ENCODE measurements around the gene PRKCE. TPM values are rescaled to one million over a fixed set of nuclear protein-coding genes. Genes with fewer than 3 reads are reported as not detected.

Gene PRKCE
- total RNA-seq, 1 experiment from 2014 or later = 21.7 TPM

GRCh38 chr2:45988879-45989278 lies 337.4 kb downstream of the PRKCE start:
- Histone ChIP-seq H3K9me2 (ENCODE audit: insufficient read depth) (no peaks in the 10 kb centered on the region), H3K36me3 (ENCODE audit: low read depth) (no peaks in the 10 kb centered on the region), H3K4me2 (no peak overlapping the region), H3F3A (ENCODE audit: insufficient read depth, low read depth) (peaks cover 25% of the 10 kb centered on the region), H3K79me2 (ENCODE audit: low read depth) (no peaks in the 10 kb centered on the region), H4K20me1 (ENCODE audit: insufficient read depth) (no peaks in the 10 kb centered on the region), H3K4me1 (replicated peaks; ENCODE audit: insufficient read depth) (peaks cover 34% of the 10 kb centered on the region), H3K27me3 (ENCODE audit: insufficient read depth, low read depth) (no peaks in the 10 kb centered on the region), H3K9me3 (ENCODE audit: insufficient read depth, low read depth) (no peaks in the 10 kb centered on the region), H3K4me3 (no peak overlapping the region), H3K27ac (no peak overlapping the region), H2AFZ (no peak overlapping the region)
- ChIA-PET CTCF (no interaction called here), POLR2A (ENCODE audit: unreplicated experiment) (no interaction called here)
- TF ChIP-seq CTCF (conservative IDR thresholded peaks at IDR 0.05) = no peak
- BruUV-seq (replicated peaks) = no TSS peak
- intact Hi-C loops (cut with micrococcal nuclease; ENCODE audit: unreplicated experiment) = no loop called here
- no peak for DNase-seq

GRCh38 chr2:45990131-45990530 lies 338.7 kb downstream of the PRKCE start:
- no peaks in the 10 kb centered on the region for H3K36me3 ChIP-seq (ENCODE audit: low read depth)
- TF ChIP-seq CTCF (conservative IDR thresholded peaks at IDR 0.05) = no peak
- no peak for TF ChIP-seq EZH2 (IDR thresholded peaks at IDR 0.05; ENCODE audit: low read depth)
- H4K20me1 ChIP-seq (ENCODE audit: insufficient read depth) = no peaks in the 10 kb centered on the region
- H2AFZ ChIP-seq = no peak overlapping the region
- BruUV-seq (replicated peaks) = no TSS peak
- H3K9me2 ChIP-seq (ENCODE audit: insufficient read depth) = no peaks in the 10 kb centered on the region
- peaks cover 25% of the 10 kb centered on the region for H3F3A ChIP-seq (ENCODE audit: insufficient read depth, low read depth)
- CTCF ChIA-PET = no interaction called here
- no peak overlapping the region for H3K4me2 ChIP-seq
- no peaks in the 10 kb centered on the region for H3K9me3 ChIP-seq (ENCODE audit: insufficient read depth, low read depth)
- intact Hi-C loops (cut with micrococcal nuclease; ENCODE audit: unreplicated experiment) = loop anchor here (5.0 kb wide), 1 partner anchor 307 kb away; the partner anchor contains the start of gene EPAS1
- peaks cover 36% of the 10 kb centered on the region for H3K4me1 ChIP-seq (replicated peaks; ENCODE audit: insufficient read depth)
- POLR2A ChIA-PET (ENCODE audit: unreplicated experiment) = no interaction called here
- no peaks in the 10 kb centered on the region for H3K27me3 ChIP-seq (ENCODE audit: insufficient read depth, low read depth)
- no peak overlapping the region for H3K27ac ChIP-seq
- H3K79me2 ChIP-seq (ENCODE audit: low read depth) = no peaks in the 10 kb centered on the region
- no peak overlapping the region for H3K4me3 ChIP-seq
- DNase-seq = no peak

GRCh38 chr2:45992021-45992740 lies 340.7 kb downstream of the PRKCE start:
- Histone ChIP-seq H3K36me3 (ENCODE audit: low read depth) (no peaks in the 10 kb centered on the region), H3K9me2 (ENCODE audit: insufficient read depth) (no peaks in the 10 kb centered on the region), H3K4me1 (replicated peaks; ENCODE audit: insufficient read depth) (peaks cover 36% of the 10 kb centered on the region), H3K79me2 (ENCODE audit: low read depth) (no peaks in the 10 kb centered on the region), H3K4me2 (peak overlapping the region; percentile 62), H3K4me3 (peak overlapping the region; percentile 6; the same call in 1 of the 2 replicates), H3F3A (ENCODE audit: insufficient read depth, low read depth) (peaks cover 25% of the 10 kb centered on the region), H4K20me1 (ENCODE audit: insufficient read depth) (no peaks in the 10 kb centered on the region), H3K27me3 (ENCODE audit: insufficient read depth, low read depth) (no peaks in the 10 kb centered on the region), H3K9me3 (ENCODE audit: insufficient read depth, low read depth) (no peaks in the 10 kb centered on the region), H2AFZ (no peak overlapping the region), H3K27ac (peak overlapping the region; percentile 88)
- intact Hi-C loops (cut with micrococcal nuclease; ENCODE audit: unreplicated experiment) = loop anchor here (1.0 to 5.0 kb wide), 7 partner anchors 28 to 659 kb away; partner anchors contain the start of gene EPAS1
- DNase-seq = peak; percentile 84 to 99
- ChIA-PET CTCF (interaction anchor here (0.6 kb wide), 2 partner anchors 74 to 123 kb away, joined by 5 to 6 read pairs; no protein-coding TSS in a partner anchor), POLR2A (ENCODE audit: unreplicated experiment) (interaction anchor here (0.5 to 0.7 kb wide), 4 partner anchors 181 to 526 kb away, joined by 4 to 7 read pairs (median 6); no protein-coding TSS in a partner anchor)
- BruUV-seq (replicated peaks) = no TSS peak
- TF ChIP-seq EZH2 (IDR thresholded peaks at IDR 0.05; ENCODE audit: low read depth) = no peak
- TF ChIP-seq CTCF (conservative IDR thresholded peaks at IDR 0.05) = no peak
